ENCODE results near the gene OR51B2.

The OR51B2 gene

DNA sequence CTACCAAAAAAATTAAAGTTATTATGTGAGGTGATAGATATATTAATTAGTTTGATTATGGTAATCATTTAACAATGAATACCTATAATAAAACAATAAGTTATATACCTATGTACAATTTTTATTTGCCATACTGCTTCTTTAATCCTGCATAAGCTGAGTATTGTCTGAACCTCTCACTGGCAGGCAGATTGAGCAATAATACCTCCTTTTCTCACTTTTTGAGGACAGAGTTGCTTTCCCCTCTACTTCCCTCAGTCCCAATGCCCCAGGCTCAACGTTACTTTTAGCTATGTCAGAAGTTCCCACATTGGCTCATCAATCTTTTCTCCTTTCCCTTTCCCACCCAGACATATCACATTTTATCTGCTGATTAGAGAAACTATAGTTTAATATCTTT, 25.5 kb upstream of the OR51B2 start:
- Histone ChIP-seq H3K4me3 (replicated peaks; ENCODE audit: insufficient read depth, low read length) (no peak overlapping the region), H3K27me3 (ENCODE audit: insufficient read depth, poor library complexity, severe bottlenecking) (peaks cover 2% of the 10 kb centered on the region), H3K27ac (replicated peaks) (no peak overlapping the region)
- TF ChIP-seq GABPA (IDR thresholded peaks at IDR 0.05; ENCODE audit: low read depth) (no peak), POLR2AphosphoS5 (IDR thresholded peaks at IDR 0.05; ENCODE audit: low read depth) (no peak), SPI1 (IDR thresholded peaks at IDR 0.05; ENCODE audit: borderline replicate concordance, low read depth) (no peak)
- TF ChIP-seq, protein P1, sequence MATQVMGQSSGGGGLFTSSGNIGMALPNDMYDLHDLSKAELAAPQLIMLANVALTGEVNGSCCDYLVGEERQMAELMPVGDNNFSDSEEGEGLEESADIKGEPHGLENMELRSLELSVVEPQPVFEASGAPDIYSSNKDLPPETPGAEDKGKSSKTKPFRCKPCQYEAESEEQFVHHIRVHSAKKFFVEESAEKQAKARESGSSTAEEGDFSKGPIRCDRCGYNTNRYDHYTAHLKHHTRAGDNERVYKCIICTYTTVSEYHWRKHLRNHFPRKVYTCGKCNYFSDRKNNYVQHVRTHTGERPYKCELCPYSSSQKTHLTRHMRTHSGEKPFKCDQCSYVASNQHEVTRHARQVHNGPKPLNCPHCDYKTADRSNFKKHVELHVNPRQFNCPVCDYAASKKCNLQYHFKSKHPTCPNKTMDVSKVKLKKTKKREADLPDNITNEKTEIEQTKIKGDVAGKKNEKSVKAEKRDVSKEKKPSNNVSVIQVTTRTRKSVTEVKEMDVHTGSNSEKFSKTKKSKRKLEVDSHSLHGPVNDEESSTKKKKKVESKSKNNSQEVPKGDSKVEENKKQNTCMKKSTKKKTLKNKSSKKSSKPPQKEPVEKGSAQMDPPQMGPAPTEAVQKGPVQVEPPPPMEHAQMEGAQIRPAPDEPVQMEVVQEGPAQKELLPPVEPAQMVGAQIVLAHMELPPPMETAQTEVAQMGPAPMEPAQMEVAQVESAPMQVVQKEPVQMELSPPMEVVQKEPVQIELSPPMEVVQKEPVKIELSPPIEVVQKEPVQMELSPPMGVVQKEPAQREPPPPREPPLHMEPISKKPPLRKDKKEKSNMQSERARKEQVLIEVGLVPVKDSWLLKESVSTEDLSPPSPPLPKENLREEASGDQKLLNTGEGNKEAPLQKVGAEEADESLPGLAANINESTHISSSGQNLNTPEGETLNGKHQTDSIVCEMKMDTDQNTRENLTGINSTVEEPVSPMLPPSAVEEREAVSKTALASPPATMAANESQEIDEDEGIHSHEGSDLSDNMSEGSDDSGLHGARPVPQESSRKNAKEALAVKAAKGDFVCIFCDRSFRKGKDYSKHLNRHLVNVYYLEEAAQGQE (IDR thresholded peaks at IDR 0.05; ENCODE audit: insufficient replicate concordance, low read depth), result no peak
- TF ChIP-seq, protein P2, sequence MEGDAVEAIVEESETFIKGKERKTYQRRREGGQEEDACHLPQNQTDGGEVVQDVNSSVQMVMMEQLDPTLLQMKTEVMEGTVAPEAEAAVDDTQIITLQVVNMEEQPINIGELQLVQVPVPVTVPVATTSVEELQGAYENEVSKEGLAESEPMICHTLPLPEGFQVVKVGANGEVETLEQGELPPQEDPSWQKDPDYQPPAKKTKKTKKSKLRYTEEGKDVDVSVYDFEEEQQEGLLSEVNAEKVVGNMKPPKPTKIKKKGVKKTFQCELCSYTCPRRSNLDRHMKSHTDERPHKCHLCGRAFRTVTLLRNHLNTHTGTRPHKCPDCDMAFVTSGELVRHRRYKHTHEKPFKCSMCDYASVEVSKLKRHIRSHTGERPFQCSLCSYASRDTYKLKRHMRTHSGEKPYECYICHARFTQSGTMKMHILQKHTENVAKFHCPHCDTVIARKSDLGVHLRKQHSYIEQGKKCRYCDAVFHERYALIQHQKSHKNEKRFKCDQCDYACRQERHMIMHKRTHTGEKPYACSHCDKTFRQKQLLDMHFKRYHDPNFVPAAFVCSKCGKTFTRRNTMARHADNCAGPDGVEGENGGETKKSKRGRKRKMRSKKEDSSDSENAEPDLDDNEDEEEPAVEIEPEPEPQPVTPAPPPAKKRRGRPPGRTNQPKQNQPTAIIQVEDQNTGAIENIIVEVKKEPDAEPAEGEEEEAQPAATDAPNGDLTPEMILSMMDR (IDR thresholded peaks at IDR 0.05; ENCODE audit: insufficient read depth, low read length), result no peak
- DNase-seq (ENCODE audit: low read depth in 1 of 2, low spot score in 1 of 2), result no peak

DNA sequence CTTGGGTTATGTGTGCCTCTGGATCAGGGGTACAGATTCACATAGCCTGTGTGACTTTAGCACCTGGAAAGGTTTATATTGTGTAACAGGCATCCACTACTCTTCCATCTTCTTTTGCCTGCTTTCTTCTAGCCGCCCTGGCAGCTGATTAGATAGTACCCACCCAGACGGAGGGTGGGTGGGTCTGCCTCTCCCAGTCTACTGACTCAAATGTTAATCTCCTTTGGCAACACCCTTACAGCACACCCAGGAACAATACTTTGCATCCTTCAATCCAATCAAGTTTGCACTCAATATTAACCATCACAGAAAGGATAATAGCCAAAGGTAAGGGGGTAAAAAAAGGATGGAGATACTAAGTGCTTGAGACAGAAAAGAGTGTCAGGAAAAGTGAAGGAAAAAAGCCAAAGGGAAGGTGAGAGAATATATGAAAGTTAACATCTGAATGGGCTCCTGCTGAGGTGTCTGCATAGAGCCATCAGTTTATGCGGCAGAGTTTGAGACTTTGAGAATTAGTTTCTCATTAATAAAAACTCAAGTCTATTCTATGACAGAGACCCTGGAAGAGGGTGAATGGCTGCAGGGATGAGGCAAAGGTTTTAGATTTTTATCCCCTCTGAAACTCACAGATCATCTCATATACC, 24.6 kb upstream of the OR51B2 start:
- no peak for DNase-seq (ENCODE audit: low read depth in 1 of 2, low spot score in 1 of 2)
- Histone ChIP-seq H3K27ac (replicated peaks) (no peak overlapping the region), H3K27me3 (ENCODE audit: insufficient read depth, poor library complexity, severe bottlenecking) (peaks cover 2% of the 10 kb centered on the region), H3K4me3 (replicated peaks; ENCODE audit: insufficient read depth, low read length) (no peak overlapping the region)
- TF ChIP-seq SPI1 (IDR thresholded peaks at IDR 0.05; ENCODE audit: borderline replicate concordance, low read depth) (no peak), GABPA (IDR thresholded peaks at IDR 0.05; ENCODE audit: low read depth) (no peak)

DNA sequence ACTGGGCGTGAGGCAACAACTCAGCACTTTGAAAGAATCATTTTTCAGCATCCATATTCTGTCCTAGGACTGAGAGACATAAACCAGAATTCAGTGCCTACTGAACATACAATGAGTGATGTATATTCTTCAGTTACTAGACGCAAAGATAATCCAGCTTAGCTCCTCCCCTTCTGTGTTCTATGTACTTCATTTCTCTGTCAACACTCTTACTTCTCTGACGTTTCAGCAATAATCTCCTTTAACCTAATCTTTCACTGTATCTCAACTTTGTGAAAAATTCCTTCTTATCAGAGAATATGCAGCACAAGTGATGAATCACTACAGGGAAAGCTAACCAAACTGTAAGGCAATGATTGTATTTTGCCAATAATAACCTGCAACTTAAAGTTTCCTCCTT, 21.7 kb upstream of the OR51B2 start:
- Histone ChIP-seq H3K4me3 (replicated peaks; ENCODE audit: insufficient read depth, low read length) (no peak overlapping the region), H3K27me3 (ENCODE audit: insufficient read depth, poor library complexity, severe bottlenecking) (peaks cover 4% of the 10 kb centered on the region), H3K27ac (replicated peaks) (no peak overlapping the region)
- no peak for DNase-seq (ENCODE audit: low read depth in 1 of 2, low spot score in 1 of 2)
- TF ChIP-seq SPI1 (IDR thresholded peaks at IDR 0.05; ENCODE audit: borderline replicate concordance, low read depth), result no peak
- TF ChIP-seq GABPA (IDR thresholded peaks at IDR 0.05; ENCODE audit: low read depth), result no peak
- TF ChIP-seq, protein P1 (IDR thresholded peaks at IDR 0.05; ENCODE audit: insufficient replicate concordance, low read depth), result no peak
- TF ChIP-seq, protein P2 (IDR thresholded peaks at IDR 0.05; ENCODE audit: insufficient read depth, low read length), result no peak
- TF ChIP-seq POLR2AphosphoS5 (IDR thresholded peaks at IDR 0.05; ENCODE audit: low read depth), result no peak

DNA sequence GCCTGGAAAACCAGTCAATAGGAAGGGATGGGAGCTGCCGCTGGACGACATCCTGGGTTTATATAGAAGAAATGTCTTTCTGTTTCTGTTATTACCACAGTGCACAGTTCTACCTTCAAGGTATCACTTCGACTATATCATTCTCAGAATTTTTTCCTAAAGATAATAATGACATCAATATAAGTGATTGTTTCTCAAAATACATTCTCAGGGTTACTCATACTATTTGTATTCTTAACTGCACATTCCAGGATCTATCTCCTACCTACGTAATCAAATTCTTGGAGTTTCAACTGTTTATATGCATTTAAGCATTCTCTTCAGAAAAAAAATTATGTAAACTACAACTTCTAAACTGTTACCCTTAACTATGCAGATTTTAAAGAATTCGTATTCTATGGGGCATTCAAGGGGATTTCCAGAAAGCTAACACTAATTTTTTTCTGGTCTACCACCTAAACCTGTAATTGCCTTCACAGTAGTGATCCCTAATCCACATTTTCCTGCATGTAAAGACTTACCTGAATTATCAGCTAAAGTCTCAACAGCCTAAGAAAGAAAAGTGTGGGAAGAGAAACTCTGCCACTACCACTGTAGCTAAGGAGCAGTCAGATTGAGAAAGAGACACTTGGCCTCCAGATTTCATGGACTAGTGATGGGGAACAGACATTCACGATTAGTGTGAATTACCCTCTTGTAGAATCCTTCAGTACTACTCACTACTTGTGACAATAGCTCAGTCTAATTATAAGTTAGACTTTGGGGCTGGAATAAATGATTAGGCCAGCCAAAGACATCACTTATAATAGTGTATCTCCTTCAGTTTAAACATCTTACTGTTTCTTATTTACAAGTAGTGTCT, 19.6 kb upstream of the OR51B2 start, which contains the start of gene OR51B5:
Gene OR51B5 (minus strand): TSS at position 51 of the 862 bp plus-strand sequence. CDS start 0 bp downstream, at position 51.
- TF ChIP-seq GABPA (IDR thresholded peaks at IDR 0.05; ENCODE audit: low read depth) (no peak), POLR2AphosphoS5 (IDR thresholded peaks at IDR 0.05; ENCODE audit: low read depth) (no peak), SPI1 (IDR thresholded peaks at IDR 0.05; ENCODE audit: borderline replicate concordance, low read depth) (no peak)
- TF ChIP-seq, protein P2 (IDR thresholded peaks at IDR 0.05; ENCODE audit: insufficient read depth, low read length), result no peak
- TF ChIP-seq, protein P1 (IDR thresholded peaks at IDR 0.05; ENCODE audit: insufficient replicate concordance, low read depth), result no peak
- DNase-seq (ENCODE audit: low read depth in 1 of 2, low spot score in 1 of 2), result no peak
- Histone ChIP-seq H3K27ac (replicated peaks) (no peak within 1 kb of the TSS), H3K4me3 (replicated peaks; ENCODE audit: insufficient read depth, low read length) (no peak within 1 kb of the TSS), H3K27me3 (ENCODE audit: insufficient read depth, poor library complexity, severe bottlenecking) (peaks cover 2% of the 10 kb centered on the region)
